ENCODE data around the gene STIM1. TPM values are rescaled to one million over a fixed set of nuclear protein-coding genes. Genes with fewer than 3 reads are reported as not detected.

Gene STIM1
- total RNA-seq, 1 experiment from 2014 or later: 93.6 TPM

- ChIA-PET CTCF (interaction anchor here (1.1 to 1.6 kb wide), 2 partner anchors 9 to 25 kb away, joined by 3 to 4 read pairs; no protein-coding TSS in a partner anchor), POLR2A (interaction anchor here (0.6 kb wide), 1 partner anchor 35 kb away, joined by 3 read pairs; no protein-coding TSS in a partner anchor)
- BruUV-seq (replicated peaks): no TSS peak
- in situ Hi-C loops (cut with HindIII; ENCODE audit: low pct_unique_long_range_greater_than_20kb, low sequenced_read_pairs): no loop called here
- peaks cover 18% of the 10 kb centered on the region for H3K4me1 ChIP-seq (ENCODE audit: control insufficient read depth, insufficient read depth, low read length)
- H3K27me3 ChIP-seq (ENCODE audit: control insufficient read depth, insufficient read depth, low read length): no peaks in the 10 kb centered on the region
- no peak overlapping the region for H3K4me3 ChIP-seq (ENCODE audit: low read depth in 2 of 2, low read length in 2 of 2)
- no peak for TF ChIP-seq SIN3A (IDR thresholded peaks at IDR 0.05; ENCODE audit: borderline replicate concordance, insufficient read depth, low read depth, low read length)
- no peak for TF ChIP-seq TCF7L2 (IDR thresholded peaks at IDR 0.05; ENCODE audit: low read depth, low read length)
- no peak for TF ChIP-seq CTCF (IDR thresholded peaks at IDR 0.05)
- no peak for TF ChIP-seq REST (IDR thresholded peaks at IDR 0.05; ENCODE audit: insufficient read depth in 1 of 2, low read depth in 2 of 2, low read length in 1 of 2)
- TF ChIP-seq POLR2AphosphoS5 (IDR thresholded peaks at IDR 0.05; ENCODE audit: low read depth, low read length): no peak
- ATAC-seq (no peak), DNase-seq (ENCODE audit: low read depth, low spot score) (no peak)
- H3K27ac ChIP-seq (ENCODE audit: low read length): no peak overlapping the region
- peaks cover 8% of the 10 kb centered on the region for H3K36me3 ChIP-seq (ENCODE audit: control insufficient read depth, insufficient read depth, low read length)
- intact Hi-C loops (cut with micrococcal nuclease; ENCODE audit: unreplicated experiment): no loop called here
- no peaks in the 10 kb centered on the region for H3K9me3 ChIP-seq (ENCODE audit: control insufficient read depth, insufficient read depth, low read depth, low read length)
Observed at GRCh38 chr11:3832816-3833215, 22.6 kb upstream of the STIM1 start.

- no TSS peak for BruUV-seq (replicated peaks)
- H3K4me1 ChIP-seq (ENCODE audit: control insufficient read depth, insufficient read depth, low read length): peaks cover 24% of the 10 kb centered on the region
- DNase-seq (ENCODE audit: low read depth, low spot score) (no peak), ATAC-seq (no peak)
- intact Hi-C loops (cut with micrococcal nuclease; ENCODE audit: unreplicated experiment) (no loop called here), in situ Hi-C loops (cut with HindIII; ENCODE audit: low pct_unique_long_range_greater_than_20kb, low sequenced_read_pairs) (no loop called here)
- H3K9me3 ChIP-seq (ENCODE audit: control insufficient read depth, insufficient read depth, low read depth, low read length): no peaks in the 10 kb centered on the region
- H3K27me3 ChIP-seq (ENCODE audit: control insufficient read depth, insufficient read depth, low read length): no peaks in the 10 kb centered on the region
- TF ChIP-seq TCF7L2 (IDR thresholded peaks at IDR 0.05; ENCODE audit: low read depth, low read length): no peak
- TF ChIP-seq POLR2AphosphoS5 (IDR thresholded peaks at IDR 0.05; ENCODE audit: low read depth, low read length): no peak
- no peak for TF ChIP-seq SIN3A (IDR thresholded peaks at IDR 0.05; ENCODE audit: borderline replicate concordance, insufficient read depth, low read depth, low read length)
- TF ChIP-seq CTCF (IDR thresholded peaks at IDR 0.05): no peak
- no peak for TF ChIP-seq REST (IDR thresholded peaks at IDR 0.05; ENCODE audit: insufficient read depth in 1 of 2, low read depth in 2 of 2, low read length in 1 of 2)
- no peak overlapping the region for H3K4me3 ChIP-seq (ENCODE audit: low read depth in 2 of 2, low read length in 2 of 2)
- POLR2A ChIA-PET: interaction anchor here (0.6 kb wide), 2 partner anchors 34 to 51 kb away, joined by 3 to 6 read pairs; no protein-coding TSS in a partner anchor
- CTCF ChIA-PET: interaction anchor here (1.1 to 1.6 kb wide), 2 partner anchors 10 to 26 kb away, joined by 3 to 4 read pairs; no protein-coding TSS in a partner anchor
- H3K36me3 ChIP-seq (ENCODE audit: control insufficient read depth, insufficient read depth, low read length): peaks cover 8% of the 10 kb centered on the region
- H3K27ac ChIP-seq (ENCODE audit: low read length): no peak overlapping the region
Observed at GRCh38 chr11:3833449-3833848, 22.0 kb upstream of the STIM1 start.

Measured in Panc1 (cell line).